Measurements from ENCODE around the gene TRPV5. TPM values are rescaled to one million over a fixed set of nuclear protein-coding genes. Genes with fewer than 3 reads are reported as not detected.

The TRPV5 gene
- polyA plus RNA-seq, 2 of the 4 experiments (the other 2 are of a cell fraction) = not detected

- ATAC-seq (no peak), FAIRE-seq (no peak), DNase-seq (ENCODE audit: low read depth in 1 of 2, low spot score in 1 of 2) (no peak)
- H3K4me2 ChIP-seq = no peak overlapping the region
- no peak overlapping the region for H3K27ac ChIP-seq
- ChIA-PET POLR2A (no interaction called here), CTCF (interaction anchor here (0.8 kb wide), 1 partner anchor 9 kb away, joined by 4 read pairs; no protein-coding TSS in a partner anchor)
- H3K4me3 ChIP-seq = no peak overlapping the region
- no peaks in the 10 kb centered on the region for H3K9me3 ChIP-seq
- TF ChIP-seq HMGXB4 (CRISPR knock-in tag; IDR thresholded peaks at IDR 0.05; ENCODE audit: borderline replicate concordance) (no peak), SMC3 (IDR thresholded peaks at IDR 0.05) (no peak), HES2 (IDR thresholded peaks at IDR 0.05) (no peak)
- WGBS (ENCODE audit: missing lambda C conversion rate) = 23% methylated on average over 9 of the region's 9 CpGs
- no peaks in the 10 kb centered on the region for H3K4me1 ChIP-seq
Observed at GRCh38 chr7:142876236-142876960, 57.1 kb downstream of the TRPV5 start.

GRCh38 chr7:142875456-142875855 is 58.1 kb downstream of the TRPV5 start:
- H3K9me3 ChIP-seq = no peaks in the 10 kb centered on the region
- ATAC-seq (no peak), DNase-seq (ENCODE audit: low read depth in 1 of 2, low spot score in 1 of 2) (no peak), FAIRE-seq (no peak)
- 46% methylated on average over 12 of the region's 14 CpGs for WGBS (ENCODE audit: missing lambda C conversion rate)
- TF ChIP-seq MYC (IDR thresholded peaks at IDR 0.05; ENCODE audit: borderline replicate concordance, low read length) (no peak), SREBF2 (IDR thresholded peaks at IDR 0.05) (no peak), BCL3 (IDR thresholded peaks at IDR 0.05) (no peak), CTCF (IDR thresholded peaks at IDR 0.05) (no peak), POLR2A (IDR thresholded peaks at IDR 0.05; ENCODE audit: low read length) (no peak), JUNB (IDR thresholded peaks at IDR 0.05) (no peak), CEBPB (IDR thresholded peaks at IDR 0.05) (no peak), REST (IDR thresholded peaks at IDR 0.05) (no peak), KDM1A (IDR thresholded peaks at IDR 0.05; ENCODE audit: low read depth) (no peak)
- no peaks in the 10 kb centered on the region for H3K4me1 ChIP-seq
- POLR2A ChIA-PET = no interaction called here
- CTCF ChIA-PET = interaction anchor here (1.3 kb wide), 1 partner anchor 9 kb away, joined by 6 read pairs; no protein-coding TSS in a partner anchor
- H3K27ac ChIP-seq = no peak overlapping the region
- H3K4me2 ChIP-seq = no peak overlapping the region
- H3K4me3 ChIP-seq = no peak overlapping the region

- POLR2A ChIA-PET = no interaction called here
- FAIRE-seq (no peak), DNase-seq (ENCODE audit: low read depth in 1 of 2, low spot score in 1 of 2) (no peak), ATAC-seq (no peak)
- Histone ChIP-seq H3K27ac (no peak overlapping the region), H3K4me2 (no peak overlapping the region), H3K4me3 (no peak overlapping the region), H3K4me1 (no peaks in the 10 kb centered on the region), H3K9me3 (no peaks in the 10 kb centered on the region)
- WGBS (ENCODE audit: missing lambda C conversion rate) = 19% methylated on average over 6 of the region's 6 CpGs
- CTCF ChIA-PET = interaction anchor here (1.3 kb wide), 1 partner anchor 9 kb away, joined by 6 read pairs; no protein-coding TSS in a partner anchor
- TF ChIP-seq RARB (CRISPR knock-in tag; IDR thresholded peaks at IDR 0.05) = no peak
- TF ChIP-seq TFCP2L1 (CRISPR knock-in tag; IDR thresholded peaks at IDR 0.05) = no peak
- no peak for TF ChIP-seq JUN (IDR thresholded peaks at IDR 0.05)
- TF ChIP-seq FOSB (CRISPR knock-in tag; IDR thresholded peaks at IDR 0.05) = no peak
- TF ChIP-seq HOXB5 (CRISPR knock-in tag; IDR thresholded peaks at IDR 0.05) = no peak
- TF ChIP-seq CHD4 (IDR thresholded peaks at IDR 0.05; ENCODE audit: borderline replicate concordance) = no peak
- no peak for TF ChIP-seq CEBPB (IDR thresholded peaks at IDR 0.05)
- TF ChIP-seq BHLHE40 (IDR thresholded peaks at IDR 0.05; ENCODE audit: low read depth, low read length) = no peak
- TF ChIP-seq CTCF (IDR thresholded peaks at IDR 0.05) = no peak
- TF ChIP-seq HEYL (CRISPR knock-in tag; IDR thresholded peaks at IDR 0.05) = no peak
- no peak for TF ChIP-seq NFE2L2 (conservative IDR thresholded peaks at IDR 0.05; ENCODE audit: low read length)
- no peak for TF ChIP-seq HDAC2 (IDR thresholded peaks at IDR 0.05)
- TF ChIP-seq MAZ (IDR thresholded peaks at IDR 0.05; ENCODE audit: borderline replicate concordance, low read depth, low read length) = no peak
Observed at GRCh38 chr7:142874837-142875236, 58.7 kb downstream of the TRPV5 start.

All from A549 (cell line).